HCT116 (cell line): Measurements from ENCODE around the gene NXPH2. TPM values are rescaled to one million over a fixed set of nuclear protein-coding genes. Genes with fewer than 3 reads are reported as not detected.

Experiments used
- ATAC-seq: fragments of 200-7000 bp; cut with Tn5 transposase; 2 replicates; pipeline ENCODE4 v1.9.1; 2020; ENCODE audit warnings: mild to moderate bottlenecking, moderate library complexity
- BruUV-seq: library from RNA; stranded (reverse); fragments of 400-500 nt; replicated peaks from 2 replicates; lab custom pipeline; 2021; lab: Mats Ljungman, UMichigan
- CTCF ChIA-PET: fragments of 300-600 bp; sonication (Branson Sonifier 250); formaldehyde crosslinking; loops from one replicate; lab custom pipeline; 2021; ENCODE audit warnings: antibody characterized with exemption; lab: Charles Lee
- POLR2A ChIA-PET: fragments of 300-600, 350-600 bp; sonication (Branson Sonifier 250); formaldehyde crosslinking; loops from one replicate; lab custom pipeline; 2021; ENCODE audit warnings: antibody characterized with exemption; lab: Charles Lee
- RAD21 ChIA-PET, 2 experiments: fragments of 300-600 bp; sonication (Branson Sonifier 250); formaldehyde crosslinking; loops; one replicate each; lab custom pipeline; 2023; ENCODE audit warnings: low total read pairs in 2 of 2; ENCODE audit not compliant: uncharacterized antibody in 2 of 2, unreplicated experiment in 2 of 2, low non-redundant PET in 1 of 2; lab: Charles Lee
- DNase-seq: peaks from one replicate; pipeline ENCODE4 v3.0.0-alpha.2; 2010; ENCODE audit warnings: low read depth, low spot score
- H2AFZ ChIP-seq: fragments of 200-600 bp; shearing (Covaris generic), sonication (generic); 2 replicates; pipeline ENCODE4 v1.6.1; 2017; ENCODE audit warnings: low read depth, mixed run types, mixed read lengths, antibody characterized with exemption, low read length; ENCODE audit not compliant: poor library complexity, severe bottlenecking
- H3K27ac ChIP-seq: 2 replicates; pipeline ENCODE4 v1.5.1; 2012; ENCODE audit warnings: low read depth, low read length
- H3K27me3 ChIP-seq: fragments of 200-600 bp; sonication (generic); 2 replicates; pipeline ENCODE4 v1.6.1; 2016; ENCODE audit warnings: mixed run types, low read length, mixed read lengths; ENCODE audit not compliant: insufficient read depth
- H3K36me3 ChIP-seq, 2 experiments: fragments of 200-500 bp in 1 of 2; fragments of 200-600 bp in 1 of 2; sonication (Bioruptor generic) in 1 of 2; sonication (generic) in 1 of 2; 2 replicates each; pipeline versions ENCODE4 v1.5.1 to v1.6.1; 2014 to 2016; ENCODE audit warnings: low read length in 2 of 2, inconsistent platforms in 1 of 2, mixed read lengths in 1 of 2, mixed run types in 1 of 2; ENCODE audit not compliant: insufficient read depth in 2 of 2, control insufficient read depth in 1 of 2
- H3K4me1 ChIP-seq, 2 experiments: fragments of 200-600 bp in 1 of 2; sonication (generic) in 1 of 2; 2 replicates each; pipeline versions ENCODE4 v1.5.1 to v1.6.1; 2012 to 2017; ENCODE audit warnings: low read length in 2 of 2, inconsistent platforms in 1 of 2, mild to moderate bottlenecking in 1 of 2, mixed read lengths in 1 of 2, mixed run types in 1 of 2, moderate library complexity in 1 of 2; ENCODE audit not compliant: insufficient read depth in 2 of 2, control insufficient read depth in 1 of 2
- H3K4me2 ChIP-seq: fragments of 200-600 bp; sonication (generic); 2 replicates; pipeline ENCODE4 v1.6.1; 2017; ENCODE audit warnings: mixed run types, low read length, mixed read lengths
- H3K4me3 ChIP-seq, 2 experiments: fragments of 200-600 bp in 1 of 2; sonication (generic) in 1 of 2; replicated peaks in 1 of 2; 2 replicates each; pipeline ENCODE4 v1.5.1; 2011 to 2016; ENCODE audit warnings: low read length in 2 of 2, control low read depth in 1 of 2, low read depth in 1 of 2, mild to moderate bottlenecking in 1 of 2, mixed read lengths in 1 of 2, mixed run types in 1 of 2
- H3K79me2 ChIP-seq: fragments of 200-600 bp; sonication (generic); 2 replicates; pipeline ENCODE4 v1.6.1; 2017; ENCODE audit warnings: mild to moderate bottlenecking, mixed run types, low read length, moderate library complexity, mixed read lengths; ENCODE audit not compliant: insufficient read depth
- H3K9ac ChIP-seq: fragments of 200-600 bp; sonication (generic); 2 replicates; pipeline ENCODE4 v1.6.1; 2016; ENCODE audit warnings: low read length, mixed read lengths
- H3K9me2 ChIP-seq: fragments of 200-600 bp; sonication (generic), shearing (Covaris generic); 2 replicates; pipeline ENCODE4 v1.6.1; 2017; ENCODE audit warnings: mixed run types, mild to moderate bottlenecking, moderate library complexity; ENCODE audit not compliant: insufficient read depth
- H3K9me3 ChIP-seq, 2 experiments: fragments of 200-500 bp in 1 of 2; fragments of 200-600 bp in 1 of 2; sonication (Bioruptor generic) in 1 of 2; sonication (generic) in 1 of 2; 2 replicates each; pipeline ENCODE4 v1.6.1; 2014 to 2017; ENCODE audit warnings: low read length in 2 of 2, mixed read lengths in 2 of 2, inconsistent platforms in 1 of 2, low read depth in 1 of 2, mild to moderate bottlenecking in 1 of 2, mixed run types in 1 of 2, moderate library complexity in 1 of 2; ENCODE audit not compliant: control insufficient read depth in 1 of 2, insufficient read depth in 1 of 2
- H4K20me1 ChIP-seq: fragments of 200-600 bp; sonication (generic), shearing (Covaris generic); 2 replicates; pipeline ENCODE4 v1.6.1; 2017; ENCODE audit warnings: mixed run types, mild to moderate bottlenecking, moderate library complexity; ENCODE audit not compliant: insufficient read depth
- CBX3 ChIP-seq: IDR thresholded peaks from 2 replicates; pipeline ENCODE4 v1.6.1; 2012; ENCODE audit warnings: low read depth
- CEBPB ChIP-seq: IDR thresholded peaks from 2 replicates; pipeline ENCODE4 v1.6.1; 2012; ENCODE audit warnings: low read depth
- CTCF ChIP-seq, 3 experiments: fragments of 200-600 bp in 1 of 3; sonication (generic) in 1 of 3; IDR thresholded peaks in 2 of 3; conservative IDR thresholded peaks in 1 of 3; 2 replicates each; pipeline ENCODE4 v1.5.1; 2012 to 2017; ENCODE audit warnings: low read depth in 2 of 3, low read length in 2 of 3, antibody characterized with exemption in 1 of 3, borderline replicate concordance in 1 of 3, control low read depth in 1 of 3, mild to moderate bottlenecking in 1 of 3, mixed read lengths in 1 of 3, mixed run types in 1 of 3, moderate library complexity in 1 of 3; ENCODE audit not compliant: insufficient read depth in 1 of 3
- EZH2 ChIP-seq: fragments of 200-600 bp; sonication (generic); IDR thresholded peaks from 2 replicates; pipeline ENCODE4 v1.6.1; 2017; ENCODE audit warnings: antibody characterized with exemption, mixed run types
- EZH2phosphoT487 ChIP-seq: fragments of 200-600 bp; IDR thresholded peaks from 2 replicates; pipeline ENCODE4 v1.6.1; 2018; ENCODE audit warnings: antibody characterized with exemption, borderline replicate concordance
- RAD21 ChIP-seq: IDR thresholded peaks from 2 replicates; pipeline ENCODE4 v1.6.1; 2012; ENCODE audit warnings: low read depth, mild to moderate bottlenecking
- SIN3A ChIP-seq: IDR thresholded peaks from 2 replicates; pipeline ENCODE4 v1.6.1; 2012; ENCODE audit warnings: low read depth
- TCF7L2 ChIP-seq: IDR thresholded peaks from 2 replicates; pipeline ENCODE4 v1.7.0; 2011; ENCODE audit warnings: borderline replicate concordance, inconsistent platforms; ENCODE audit not compliant: insufficient read depth, insufficient read length; ENCODE audit errors: extremely low read depth
- YY1 ChIP-seq: IDR thresholded peaks from 2 replicates; pipeline ENCODE4 v1.6.1; 2011; ENCODE audit warnings: low read length, low read depth, moderate library complexity, mild to moderate bottlenecking; ENCODE audit not compliant: insufficient replicate concordance; ENCODE audit errors: extremely low read depth
- ZNF274 ChIP-seq: fragments of 200-500 bp; sonication (Bioruptor generic); IDR thresholded peaks from 2 replicates; pipeline ENCODE4 v1.6.1; 2014; ENCODE audit warnings: mild to moderate bottlenecking, low read depth, low read length, inconsistent platforms
- intact Hi-C: fragments of 100-400 bp; cut with micrococcal nuclease; formaldehyde crosslinking; loops from 2 replicates; pipeline ENCODE4 v1.10.0; 2022
- total RNA-seq: library from RNA; stranded (reverse); gene quantifications from one replicate; pipeline ENCODE4 v1.2.1, GENCODE V29; 2021; ENCODE audit not compliant: unreplicated experiment

Gene NXPH2
- total RNA-seq, 1 experiment from 2014 or later = not detected

- Histone ChIP-seq H3K4me3 (no peak overlapping the region), H3K4me1 (no peaks in the 10 kb centered on the region), H2AFZ (no peak overlapping the region), H3K4me2 (no peak overlapping the region), H3K9me3 (no peaks in the 10 kb centered on the region), H3K79me2 (no peaks in the 10 kb centered on the region), H4K20me1 (no peaks in the 10 kb centered on the region), H3K27ac (no peak overlapping the region), H3K9ac (no peak overlapping the region), H3K9me2 (no peaks in the 10 kb centered on the region), H3K27me3 (no peaks in the 10 kb centered on the region), H3K36me3 (no peaks in the 10 kb centered on the region)
- POLR2A ChIA-PET = no interaction called here
- intact Hi-C loops = no loop called here
- CTCF ChIA-PET = no interaction called here
- DNase-seq = no peak
- RAD21 ChIA-PET = no interaction called here
- no TSS peak for BruUV-seq
- ATAC-seq = no peak
- TF ChIP-seq RAD21 (no peak), CTCF (IDR thresholded peaks at IDR 0.05 in 2 of 3, conservative IDR thresholded peaks at IDR 0.05 in 1 of 3; ENCODE audit: borderline replicate concordance in 1 of 3, insufficient read depth in 1 of 3, low read depth in 2 of 3, low read length in 2 of 3) (no peak), TCF7L2 (no peak), EZH2phosphoT487 (no peak), YY1 (no peak), SIN3A (no peak), EZH2 (no peak), CEBPB (no peak), ZNF274 (no peak), CBX3 (no peak)
Measured at GRCh38 chr2:138677221-138677620, 103.0 kb downstream of the NXPH2 start.
